ENCODE results near the gene KCNJ5.
A peak's percentile ranks its signal among the peaks of the same experiment; 100 is the strongest.

KCNJ5 gene

GRCh38 chr11:128888034-128888985 is 2.8 kb upstream of the KCNJ5 start:
- no peak for DNase-seq (ENCODE audit: low spot score)
- H3K4me3 ChIP-seq: no peak overlapping the region
- H3K27ac ChIP-seq: no peak overlapping the region
- TF ChIP-seq CTCF (IDR thresholded peaks at IDR 0.05): no peak

GRCh38 chr11:128889657-128890213 is 1.4 kb upstream of the KCNJ5 start:
- DNase-seq (ENCODE audit: low spot score): no peak
- Histone ChIP-seq H3K4me3 (no peak overlapping the region), H3K27ac (no peak overlapping the region)
- TF ChIP-seq CTCF (IDR thresholded peaks at IDR 0.05): no peak

- no peak for TF ChIP-seq CTCF (IDR thresholded peaks at IDR 0.05)
- H3K4me3 ChIP-seq: peak overlapping the region; percentile 79
- no peak for DNase-seq (ENCODE audit: low spot score)
- H3K27ac ChIP-seq: no peak overlapping the region
Observed at GRCh38 chr11:128890216-128890542, 977 bp upstream of the KCNJ5 start.

GRCh38 chr11:128891913-128892398 is 800 bp downstream of the KCNJ5 start:
- Histone ChIP-seq H3K27ac (no peak overlapping the region), H3K4me3 (peak overlapping the region; percentile 79)
- DNase-seq (ENCODE audit: low spot score): no peak
- TF ChIP-seq CTCF (IDR thresholded peaks at IDR 0.05): no peak

GRCh38 chr11:128892866-128893565 is 1.9 kb downstream of the KCNJ5 start:
- H3K27ac ChIP-seq: no peak overlapping the region
- DNase-seq (ENCODE audit: low spot score): no peak
- TF ChIP-seq CTCF (IDR thresholded peaks at IDR 0.05): no peak
- H3K4me3 ChIP-seq: no peak overlapping the region

- TF ChIP-seq CTCF (IDR thresholded peaks at IDR 0.05): no peak
- Histone ChIP-seq H3K4me3 (no peak overlapping the region), H3K27ac (no peak overlapping the region)
- DNase-seq (ENCODE audit: low spot score): no peak
Observed at GRCh38 chr11:128893578-128894285, 2.6 kb downstream of the KCNJ5 start.

All from coronary artery (tissue), 2 donors.